ENCODE measurements around the gene KCNB1.
A peak's percentile ranks its signal among the peaks of the same experiment; 100 is the strongest.

Gene KCNB1

DNA sequence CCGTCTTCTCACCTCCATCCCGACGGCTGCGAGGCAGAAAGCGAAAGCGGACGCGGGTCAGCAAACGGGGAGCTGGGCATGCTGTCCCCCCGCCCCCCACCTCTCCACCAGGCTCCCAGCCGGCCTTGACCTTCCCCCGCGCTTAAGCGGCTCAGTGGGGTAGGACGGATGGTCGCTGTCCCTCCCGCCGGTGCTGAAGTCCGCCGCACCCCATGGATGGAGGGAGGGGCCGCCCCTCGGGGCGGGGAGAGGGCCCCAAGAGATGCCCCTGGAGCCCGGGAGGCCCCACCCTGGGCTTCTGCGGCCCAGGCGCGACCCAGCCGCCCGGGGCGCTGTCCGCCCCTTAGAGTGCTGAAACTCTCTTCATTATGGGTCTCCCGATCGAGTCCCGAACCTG lies at the start of gene KCNB1:
TSS of gene KCNB1 (minus strand) at position 48 of the 397 bp plus-strand sequence. CDS start 188 bp downstream, outside the sequence.
- DNase-seq (ENCODE audit: low read depth in 2 of 2) = peak in 1 of 2 experiments; percentile 9

DNA sequence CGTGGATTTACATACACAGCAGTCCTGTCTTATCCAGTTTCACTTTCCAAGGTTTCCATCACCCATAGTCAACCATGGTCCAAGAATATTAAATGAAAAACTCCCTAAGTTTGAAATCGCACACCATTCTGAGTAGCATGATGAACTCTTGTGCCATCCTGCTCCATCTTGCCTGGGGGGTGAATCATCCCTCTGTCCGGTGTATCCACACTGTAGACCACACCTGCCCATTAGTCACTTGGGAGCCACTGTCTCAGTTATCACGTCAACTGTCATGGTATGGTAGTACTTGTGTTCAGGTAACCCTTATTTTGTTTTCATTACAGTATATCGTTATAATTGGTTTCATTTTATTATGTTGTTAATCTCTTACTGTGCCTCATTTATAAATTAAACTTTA lies 47.0 kb upstream of the KCNB1 start:
- no peak for DNase-seq (ENCODE audit: low read depth in 2 of 2)

DNA sequence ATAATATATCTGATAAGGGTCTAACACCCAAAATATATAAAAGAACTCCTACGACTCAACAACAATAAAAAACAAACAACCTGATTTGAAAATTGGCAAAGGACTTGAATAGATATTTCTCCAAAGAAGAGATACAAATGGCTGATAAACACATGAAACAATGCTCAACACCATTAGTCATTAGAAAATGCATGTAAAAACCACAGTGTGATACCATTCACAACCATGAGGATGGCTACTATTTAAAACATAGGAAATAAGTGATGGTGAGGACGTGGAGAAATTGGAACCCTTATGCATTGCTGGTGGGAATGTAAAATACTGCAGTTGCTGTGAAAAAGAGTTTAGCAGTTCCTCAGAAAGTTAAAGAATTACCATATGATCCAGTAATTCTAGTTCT lies 44.1 kb upstream of the KCNB1 start:
- no peak for DNase-seq (ENCODE audit: low read depth in 2 of 2)

DNA sequence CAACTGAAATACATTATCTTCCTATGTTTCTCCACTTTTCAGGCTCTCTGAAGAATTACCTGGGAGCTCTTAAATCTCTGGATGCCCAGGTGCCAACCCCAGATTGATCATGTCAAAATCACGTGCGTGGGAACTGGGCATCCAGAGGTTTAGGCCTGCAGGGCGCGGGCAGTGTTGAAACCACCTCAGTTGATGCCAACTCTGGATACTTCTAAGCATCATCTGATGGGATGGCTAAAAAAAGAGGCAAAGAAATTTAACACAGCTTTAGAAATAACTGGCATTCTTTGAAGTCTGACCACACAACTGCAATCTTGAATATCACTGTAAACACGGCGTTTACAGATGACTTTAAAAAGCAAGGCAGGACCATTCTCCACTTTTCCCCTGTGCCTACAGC lies 43.6 kb upstream of the KCNB1 start:
- no peak for DNase-seq (ENCODE audit: low read depth in 2 of 2)

DNA sequence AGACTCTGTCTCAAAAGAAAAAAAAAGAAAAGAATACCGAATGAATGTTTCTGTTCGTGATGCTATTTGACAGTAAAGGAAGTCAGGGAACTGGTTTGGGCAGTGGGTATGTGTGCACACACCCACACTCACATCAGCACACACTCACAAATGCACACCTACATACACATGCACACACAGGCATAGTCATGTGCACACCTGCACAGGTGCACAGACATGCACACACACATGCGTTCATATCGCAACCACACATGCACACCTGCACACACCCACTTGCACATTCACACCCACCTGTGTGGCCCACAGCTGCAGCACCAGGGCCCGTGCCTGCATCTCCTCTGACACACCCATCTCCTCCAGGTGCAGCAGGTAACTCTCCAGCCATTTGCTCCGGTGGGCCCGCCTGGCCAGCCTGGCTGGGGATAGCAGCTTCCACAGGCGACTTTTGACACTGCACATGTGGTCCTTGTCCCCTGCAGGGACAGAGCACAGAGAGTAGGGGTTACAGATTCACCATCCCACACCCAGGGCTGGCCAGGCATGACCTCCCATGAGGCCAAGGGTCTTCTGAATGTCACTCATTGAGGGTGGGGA lies 41.4 kb upstream of the KCNB1 start:
- DNase-seq (ENCODE audit: low read depth in 2 of 2) = no peak

DNA sequence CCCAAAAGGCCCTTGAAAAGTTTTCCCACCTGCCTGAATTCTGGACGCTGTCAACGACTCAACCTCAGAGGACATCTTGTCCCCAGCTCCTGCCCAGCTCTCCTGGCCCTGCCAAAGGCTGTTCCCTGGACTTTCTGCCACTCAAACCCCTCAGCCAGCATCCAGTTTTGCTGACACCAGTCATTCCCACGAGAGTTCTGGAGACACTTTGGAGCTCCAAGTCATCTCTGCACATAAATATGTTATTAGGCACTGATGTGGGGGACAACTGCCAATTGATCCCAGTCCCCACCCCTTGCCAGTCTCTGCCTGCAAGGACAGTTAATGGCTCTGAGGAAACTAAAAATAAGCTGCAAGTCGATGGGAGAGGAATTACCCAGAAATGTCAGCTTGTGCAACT lies 38.9 kb upstream of the KCNB1 start:
- no peak for DNase-seq (ENCODE audit: low read depth in 2 of 2)

DNA sequence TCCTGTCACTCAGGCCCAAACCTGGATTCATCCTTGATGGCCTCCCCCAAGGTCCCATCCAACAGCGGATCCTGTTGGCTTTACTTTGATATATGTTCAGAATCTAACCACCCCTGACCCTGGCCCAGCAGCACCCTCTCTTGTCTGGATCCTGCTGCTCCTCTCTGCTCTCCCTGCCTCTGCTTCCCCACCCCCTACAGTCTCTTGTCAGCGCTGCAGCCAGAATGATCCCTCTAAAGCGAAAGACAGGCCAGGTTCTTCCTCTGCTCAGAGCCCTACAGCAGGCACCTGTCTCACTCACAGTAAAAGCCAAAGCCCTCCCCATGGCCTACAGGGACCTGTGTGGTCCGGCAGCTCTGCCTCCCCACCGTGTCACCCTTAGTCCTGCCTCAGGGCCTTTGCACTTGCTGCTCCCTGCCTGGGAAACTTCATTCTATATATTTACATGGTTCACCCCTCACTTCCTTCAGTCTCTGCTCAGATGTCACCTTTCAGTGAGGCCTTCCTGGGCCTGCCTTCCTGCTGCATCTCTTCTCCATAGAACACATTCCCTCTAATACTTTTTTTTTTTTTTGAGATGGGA lies 37.4 kb upstream of the KCNB1 start:
- no peak for DNase-seq (ENCODE audit: low read depth in 2 of 2)

DNA sequence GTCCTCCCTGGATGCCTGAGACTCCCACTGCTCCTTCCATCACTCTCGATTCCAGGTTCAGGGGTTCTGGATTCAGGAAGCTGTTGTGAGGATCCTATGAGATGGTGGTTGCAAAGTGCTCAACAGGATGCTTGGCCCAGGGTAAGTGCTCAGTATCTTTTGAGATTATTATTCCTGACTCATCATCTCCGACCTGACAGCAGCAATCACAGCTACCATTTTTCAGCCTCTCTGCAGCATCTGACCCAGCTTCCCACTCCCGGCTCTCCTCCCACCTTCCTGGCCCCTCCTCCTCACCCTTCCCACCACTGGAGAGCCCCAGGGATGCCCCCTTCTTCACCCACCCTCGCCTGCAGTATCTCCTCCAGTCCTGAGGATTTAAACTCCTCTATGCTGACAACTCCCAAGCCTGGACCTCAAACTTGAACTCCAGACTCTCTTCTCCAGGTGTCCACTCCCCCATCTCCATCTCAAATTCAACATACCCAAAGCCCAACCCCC lies 36.8 kb upstream of the KCNB1 start:
- no peak for DNase-seq (ENCODE audit: low read depth in 2 of 2)

DNA sequence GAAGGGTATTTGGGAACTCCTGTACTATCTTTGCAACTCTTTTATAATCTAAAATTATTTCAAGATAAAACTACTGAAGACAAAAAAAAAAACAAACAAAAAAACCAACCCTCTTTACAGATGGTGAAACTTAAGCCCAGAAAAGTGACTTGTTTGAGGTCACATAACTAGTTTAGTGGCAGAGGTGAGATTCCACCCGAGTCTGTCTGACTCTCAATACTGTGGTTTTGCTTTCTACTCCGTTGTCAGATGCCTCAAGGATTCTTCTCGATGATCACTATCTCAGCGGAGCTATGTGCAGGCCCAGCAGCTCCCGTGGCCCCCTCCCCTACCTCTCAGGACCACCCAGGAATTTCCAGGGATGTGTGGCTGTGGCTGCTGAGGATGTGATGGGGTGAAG lies 36.1 kb upstream of the KCNB1 start:
- DNase-seq (ENCODE audit: low read depth in 2 of 2) = no peak

DNA sequence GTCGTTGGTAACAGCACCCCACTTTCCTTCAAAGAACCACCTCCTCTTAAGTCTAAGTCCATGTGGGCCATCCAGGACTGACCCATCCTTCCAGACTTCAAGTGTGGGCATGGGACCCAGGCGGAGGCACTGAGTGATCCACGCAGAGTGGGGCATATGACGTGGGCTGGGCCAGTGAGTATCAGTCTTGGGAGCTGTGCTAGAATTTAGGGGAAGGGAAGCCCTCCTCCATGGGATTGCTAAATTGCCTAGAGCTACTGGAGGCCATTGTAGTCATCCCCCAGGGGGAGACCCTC lies 35.3 kb upstream of the KCNB1 start:
- DNase-seq (ENCODE audit: low read depth in 2 of 2) = no peak

DNA sequence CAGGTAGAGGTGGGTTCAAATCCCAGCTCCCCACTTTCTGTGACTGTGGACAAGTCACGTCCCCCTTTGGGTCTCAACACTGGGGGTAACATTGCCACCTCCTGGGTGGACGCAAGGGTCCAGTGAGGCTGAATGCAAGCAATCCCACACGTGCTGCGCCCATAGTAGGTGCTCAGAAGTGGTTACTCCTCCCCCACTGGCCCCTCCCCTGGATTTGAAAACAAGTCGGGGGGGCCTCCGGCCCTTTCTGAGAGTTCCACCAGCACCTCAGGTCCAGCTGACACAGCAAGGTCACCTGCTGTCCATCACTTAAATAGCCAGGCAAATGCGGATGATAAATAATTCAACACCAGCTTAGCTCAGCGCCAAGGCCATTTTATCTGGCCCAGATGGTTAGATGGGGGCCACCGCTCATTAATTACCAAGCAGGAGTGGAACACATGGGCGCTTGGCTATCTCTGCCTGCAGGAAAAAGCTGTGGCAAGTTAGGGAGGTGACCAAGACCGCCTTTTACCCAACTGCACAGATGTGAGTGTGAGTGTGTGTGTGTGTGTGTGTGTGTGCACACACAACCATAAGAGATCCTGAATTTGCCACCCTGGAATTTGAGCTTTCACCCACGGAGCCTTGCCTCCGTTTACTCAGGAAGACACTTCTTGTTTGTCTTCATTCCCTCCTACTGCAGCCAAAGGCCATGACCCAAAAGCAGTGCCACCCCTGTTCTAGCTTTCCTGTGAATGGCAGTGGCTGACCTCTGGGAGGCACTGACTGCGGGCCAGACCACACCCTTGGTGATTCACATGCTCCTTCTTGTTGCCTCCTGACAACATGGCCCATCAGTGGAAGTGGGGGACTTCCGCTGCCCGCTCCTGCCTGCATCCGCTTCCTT lies 34.7 kb upstream of the KCNB1 start:
- DNase-seq (ENCODE audit: low read depth in 2 of 2) = no peak

DNA sequence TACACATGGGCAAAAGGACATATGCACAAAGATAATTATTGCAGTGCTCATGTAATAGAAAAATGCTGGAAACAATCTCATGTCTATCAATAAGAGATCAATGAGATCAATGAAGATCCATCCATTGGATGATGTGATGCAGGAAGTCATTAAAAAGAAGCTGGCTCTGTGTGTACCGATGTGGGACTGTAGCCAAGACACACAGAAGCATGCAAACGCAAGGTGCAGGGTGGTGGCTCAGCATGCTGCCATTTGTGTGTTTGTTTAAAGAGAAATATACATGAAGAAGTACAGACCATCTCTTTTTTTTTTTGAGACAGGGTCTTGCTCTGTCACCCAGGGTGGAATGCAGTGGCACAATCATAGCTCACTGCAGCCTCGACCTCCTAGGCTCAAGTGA lies 33.1 kb upstream of the KCNB1 start:
- no peak for DNase-seq (ENCODE audit: low read depth in 2 of 2)

DNA sequence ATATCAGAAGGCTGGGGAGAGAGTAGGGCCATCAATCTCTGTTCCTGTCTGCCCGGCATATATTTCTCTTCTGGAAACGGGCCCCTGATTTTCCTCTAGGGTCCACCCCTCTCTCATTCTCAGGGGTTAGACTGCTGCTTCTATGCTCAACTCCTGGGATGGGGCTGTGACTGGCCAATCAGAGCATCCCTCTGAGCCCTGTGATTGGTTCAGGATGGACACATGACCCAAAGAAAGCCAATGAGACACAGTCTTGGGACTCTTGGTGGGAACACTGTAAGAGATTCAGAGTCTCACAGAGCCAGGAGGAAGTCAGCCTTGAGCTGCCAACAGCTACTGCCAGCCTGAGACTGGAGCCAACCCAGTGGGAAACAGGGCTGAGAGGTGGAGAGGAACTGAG lies 31.0 kb upstream of the KCNB1 start:
- no peak for DNase-seq (ENCODE audit: low read depth in 2 of 2)

DNA sequence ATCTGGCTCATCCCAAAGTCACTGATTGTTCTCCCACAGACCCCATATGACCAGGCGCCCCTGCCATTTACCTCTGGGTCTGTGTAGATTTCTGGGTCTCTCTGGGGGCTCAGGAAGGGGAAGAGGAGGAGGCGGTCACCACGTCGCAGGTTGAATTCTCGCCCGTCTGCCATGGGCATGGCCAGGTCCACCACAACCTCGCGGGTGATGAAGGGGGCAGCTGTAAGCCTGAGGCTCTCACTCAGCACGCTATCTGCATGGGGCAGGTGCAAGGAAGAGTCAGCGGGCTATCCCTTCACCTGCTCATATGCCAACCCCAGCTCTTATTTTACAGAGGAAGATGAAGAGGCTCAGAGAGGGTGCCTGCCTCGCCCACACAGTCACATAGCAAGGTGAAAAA lies 30.5 kb upstream of the KCNB1 start:
- DNase-seq (ENCODE audit: low read depth in 2 of 2) = no peak

DNA sequence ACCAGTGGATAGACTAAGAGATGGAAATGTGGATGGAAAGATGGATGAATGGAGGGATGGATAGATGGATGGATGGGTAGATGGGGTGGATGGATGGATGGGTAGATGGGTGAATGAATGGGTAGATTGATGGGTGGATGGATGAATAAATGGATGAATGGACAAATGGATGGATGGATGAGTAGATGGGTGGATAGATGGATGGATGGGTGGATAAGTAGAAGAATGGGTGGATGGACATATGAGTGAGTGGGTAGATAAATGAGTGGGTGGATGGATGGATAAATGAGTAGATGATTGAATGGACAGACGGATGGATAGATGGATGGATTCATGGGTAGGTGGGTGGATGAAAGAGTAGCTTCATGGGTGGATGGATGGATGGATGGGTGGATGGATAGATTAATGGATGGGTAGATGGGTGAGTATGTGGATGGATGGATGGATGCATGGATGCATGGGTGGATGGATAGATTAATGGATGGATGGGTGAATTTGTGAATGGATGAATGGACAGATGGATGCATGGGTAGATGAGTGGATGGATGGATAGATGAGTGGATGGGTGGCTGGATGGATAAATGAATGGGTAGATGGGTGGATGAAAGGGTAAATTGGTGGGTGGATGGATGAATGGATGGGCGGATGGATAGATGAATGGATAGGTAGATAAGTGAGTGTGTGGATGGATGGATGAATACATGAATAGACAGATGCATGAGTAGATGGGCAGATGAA lies 29.5 kb upstream of the KCNB1 start:
- no peak for DNase-seq (ENCODE audit: low read depth in 2 of 2)

DNA sequence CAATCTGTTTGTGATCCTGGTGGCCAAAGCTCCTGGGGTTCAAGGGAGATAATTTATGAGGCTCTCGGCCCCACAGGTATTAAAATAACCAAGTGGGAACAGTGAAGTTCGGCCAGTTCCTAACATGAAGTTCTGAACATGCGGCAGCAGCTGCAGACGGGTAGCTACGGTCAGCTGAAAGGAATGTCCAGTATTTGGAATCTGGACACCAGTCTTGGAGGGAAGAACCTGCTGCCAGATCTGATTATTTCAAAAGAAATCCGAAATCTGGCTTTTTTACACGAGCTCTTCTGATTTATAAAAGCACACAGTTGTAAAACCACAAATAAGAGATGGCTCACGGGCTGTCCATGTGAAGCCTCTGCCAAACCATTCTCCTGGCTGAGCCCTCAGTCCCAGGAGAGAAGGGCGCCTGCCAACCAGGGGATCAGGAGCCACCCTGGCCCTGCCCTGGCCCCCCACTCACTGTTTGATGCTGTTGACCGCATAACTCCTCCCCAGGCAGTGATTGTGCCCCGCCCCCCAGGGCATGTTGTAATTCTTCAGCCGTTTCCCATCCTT lies 28.2 kb upstream of the KCNB1 start:
- peak; percentile 50 to 56 for DNase-seq (ENCODE audit: low read depth in 2 of 2)

DNA sequence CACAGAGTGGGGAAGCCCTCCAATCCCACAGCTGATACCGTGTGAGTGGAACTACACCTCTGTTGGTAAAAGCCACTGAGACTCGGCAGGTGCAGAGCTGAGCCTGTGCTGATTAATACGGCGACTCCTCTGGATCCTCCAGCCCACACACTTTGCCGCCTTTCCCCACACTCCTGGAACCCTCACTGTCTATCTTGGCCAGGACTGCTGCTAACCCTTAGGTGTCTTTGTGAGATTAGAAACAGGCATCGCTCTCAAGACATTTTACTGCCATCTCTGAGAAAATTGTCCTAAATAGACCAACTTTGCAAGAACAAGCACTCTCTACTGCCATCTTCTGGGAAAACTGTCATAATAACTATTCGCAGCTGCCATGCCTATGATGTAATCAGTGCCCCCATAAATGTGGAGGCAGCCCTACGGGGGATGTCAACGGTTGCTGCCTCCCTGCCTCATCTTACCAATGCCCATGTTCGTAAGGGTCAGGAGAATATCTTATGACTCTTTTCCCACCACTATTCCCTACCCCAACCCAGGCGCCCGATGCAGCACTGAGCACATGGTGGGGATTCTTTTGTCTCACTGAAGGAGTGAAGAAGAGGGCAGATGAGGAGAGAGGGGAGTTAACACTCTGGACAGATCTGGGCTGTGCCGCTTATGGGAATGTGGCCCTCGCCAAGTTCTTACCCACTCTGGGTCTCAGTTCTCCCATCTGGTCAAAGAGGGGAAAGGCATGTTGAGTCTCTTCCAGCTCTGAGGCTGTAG lies 26.1 kb upstream of the KCNB1 start:
- peak; percentile 14 to 18 for DNase-seq (ENCODE audit: low read depth in 2 of 2)

DNA sequence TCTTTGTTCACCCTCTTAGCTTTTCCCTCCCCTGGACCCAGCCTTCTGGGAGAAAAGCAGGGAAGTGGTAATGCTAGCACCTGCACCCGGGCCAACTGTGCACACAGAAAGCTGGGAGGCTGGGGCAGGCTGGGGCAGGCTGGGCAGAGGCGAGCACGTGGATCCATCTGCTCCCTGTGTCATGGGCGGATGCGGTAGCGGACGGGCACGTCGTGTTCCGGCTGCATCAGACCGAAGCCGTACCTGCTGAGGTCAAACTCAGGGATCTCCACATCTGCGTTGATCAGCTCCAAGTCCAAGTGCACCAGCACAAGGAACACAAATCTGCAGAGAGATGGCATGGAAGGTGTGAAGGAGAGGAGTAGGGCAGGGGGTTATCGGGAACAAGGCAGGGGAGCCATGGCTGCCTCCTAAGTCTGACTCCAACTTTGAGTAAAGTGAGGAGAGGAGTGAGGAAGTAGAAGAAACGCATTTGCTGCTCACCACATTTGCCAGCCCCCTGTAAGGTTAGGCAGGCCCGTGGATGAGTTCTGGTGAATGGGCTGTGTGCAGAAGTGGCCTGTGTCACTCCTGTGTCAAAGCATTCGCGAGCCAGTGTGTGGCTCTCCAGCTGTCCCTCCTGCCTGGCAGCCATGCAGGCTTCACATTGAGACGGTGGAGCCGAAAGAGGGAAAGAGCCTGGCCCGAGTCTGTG lies 25.4 kb upstream of the KCNB1 start:
- no peak for DNase-seq (ENCODE audit: low read depth in 2 of 2)

DNA sequence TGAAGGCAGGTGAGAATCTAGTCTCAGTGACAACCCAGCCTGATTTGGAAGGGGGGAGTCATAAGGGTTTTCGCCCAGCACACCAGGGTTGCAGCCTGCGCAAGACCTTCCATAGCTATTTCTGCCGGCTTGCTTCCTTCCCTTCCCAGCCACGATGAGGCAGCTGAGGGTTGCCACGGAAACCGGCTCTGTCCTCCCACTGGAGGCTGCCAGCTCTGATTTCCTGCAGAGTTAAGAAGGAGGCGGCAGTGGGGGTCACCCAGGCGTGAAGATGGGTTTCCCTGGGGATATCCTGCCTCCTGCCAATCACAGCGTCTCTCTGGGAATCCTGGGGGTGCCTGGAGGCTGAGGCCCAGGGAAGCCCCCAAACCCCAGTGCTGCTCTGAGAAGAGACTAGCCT lies 23.1 kb upstream of the KCNB1 start:
- peak in 1 of 2 experiments; percentile 5 for DNase-seq (ENCODE audit: low read depth in 2 of 2)

DNA sequence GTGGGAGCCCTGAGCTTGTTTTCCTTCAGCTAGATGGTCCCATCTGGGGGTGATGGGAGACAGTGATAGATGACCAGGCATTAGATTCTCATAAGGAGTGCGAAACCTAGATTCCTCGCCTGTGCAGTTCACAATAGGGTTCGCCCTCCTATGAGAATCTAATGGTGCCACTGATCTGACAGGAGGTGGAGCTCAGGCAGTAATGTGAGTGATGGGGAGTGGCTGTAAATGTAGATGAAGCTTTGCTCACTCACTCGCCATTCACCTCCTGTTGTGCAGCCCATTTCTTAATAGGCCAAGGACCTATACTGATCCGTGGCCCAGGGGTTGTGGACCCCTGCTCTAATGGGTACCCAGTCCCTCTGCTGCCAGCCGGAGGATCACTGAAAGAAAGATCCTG lies 20.7 kb upstream of the KCNB1 start:
- DNase-seq (ENCODE audit: low read depth in 2 of 2) = no peak

DNA sequence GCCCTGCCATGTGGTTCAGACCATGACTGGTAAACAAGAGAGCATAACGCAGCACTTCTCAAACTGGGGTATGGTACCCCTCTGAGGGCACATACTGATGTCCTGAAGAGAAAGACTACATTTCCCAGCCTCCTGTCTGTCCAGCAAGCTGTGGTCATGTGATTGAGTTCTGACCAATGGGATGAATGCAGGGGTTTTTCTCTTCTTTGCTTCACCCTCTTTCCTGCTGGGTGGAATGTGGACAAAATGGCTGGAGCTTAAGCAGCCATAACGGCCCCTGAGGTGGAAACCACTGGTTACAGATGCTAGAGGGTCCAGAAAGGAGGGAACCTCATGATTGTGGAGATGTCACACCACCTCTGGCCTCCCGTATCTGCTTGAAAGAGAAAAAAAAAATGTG lies 19.4 kb upstream of the KCNB1 start:
- DNase-seq (ENCODE audit: low read depth in 2 of 2) = no peak
